GM19372 (cell line): Measurements from ENCODE around the gene RELT.

Experiments
- ATAC-seq: cut with Tn5 transposase; IDR thresholded peaks from one replicate; pipeline ENCODE4 v1.9.1; 2021; ENCODE audit warnings: mild to moderate bottlenecking, low read depth, moderate library complexity; ENCODE audit not compliant: unreplicated experiment

Gene RELT

DNA sequence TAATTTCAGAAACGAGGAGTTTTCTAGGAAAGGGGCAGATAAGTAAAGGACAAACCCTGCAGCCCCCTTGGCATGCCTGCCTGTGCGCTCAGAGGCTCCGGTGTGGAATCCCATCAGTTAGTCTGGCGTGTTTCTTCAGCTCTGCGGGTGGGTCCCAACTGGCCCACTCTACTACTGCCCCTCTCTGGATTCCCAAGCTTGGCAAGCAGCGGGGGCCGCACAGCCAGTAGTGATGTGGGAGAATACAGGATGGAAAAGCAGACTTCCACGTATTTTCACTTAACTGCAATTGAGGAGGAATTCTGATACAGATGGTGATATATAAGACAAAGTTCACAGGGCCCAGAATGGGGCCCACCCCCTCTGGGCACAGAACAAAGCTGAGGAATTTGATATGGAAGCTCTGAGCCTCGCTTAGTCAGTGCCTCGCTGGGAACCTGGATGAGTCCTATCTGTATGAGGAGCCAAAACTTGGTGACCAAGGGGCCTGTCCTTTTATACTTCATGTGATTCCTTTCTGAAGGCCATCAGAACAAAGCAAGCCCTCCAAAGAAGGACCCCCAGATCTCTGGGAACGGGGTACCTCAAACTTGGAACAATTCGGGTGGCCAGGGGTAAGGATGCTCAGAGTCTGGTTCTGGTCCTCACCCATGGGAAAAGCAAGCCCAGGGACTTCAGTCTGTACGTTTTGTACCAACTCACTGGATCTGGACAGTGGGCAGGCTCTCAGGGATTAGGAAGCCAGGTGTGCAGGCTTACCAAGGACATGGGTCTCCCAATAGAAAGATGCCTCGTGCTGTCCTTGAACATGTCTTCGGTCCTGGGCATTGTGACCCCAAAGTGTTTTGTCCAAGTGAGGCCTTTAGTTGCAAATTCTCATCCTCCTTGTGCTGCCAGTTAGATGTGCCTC lies 26.0 kb downstream of the RELT start:
- no peak for ATAC-seq

DNA sequence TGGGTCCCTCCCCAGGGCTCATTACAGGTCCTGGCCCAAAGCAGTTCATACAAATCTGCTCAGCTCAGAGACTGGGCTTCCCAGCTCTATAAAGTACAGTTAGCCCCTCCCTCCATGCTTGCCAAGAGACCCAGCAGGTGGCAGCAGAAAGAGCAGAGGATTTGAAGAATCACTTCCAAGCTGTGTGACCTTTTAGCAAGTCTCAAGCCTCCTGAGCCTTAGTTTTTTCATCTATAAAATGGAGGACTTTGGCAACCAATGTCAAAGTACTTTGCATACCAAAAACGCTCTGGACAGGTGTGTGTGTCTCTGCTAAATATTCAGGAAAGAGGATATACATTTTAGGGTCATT lies 26.6 kb downstream of the RELT start:
- ATAC-seq: no peak

DNA sequence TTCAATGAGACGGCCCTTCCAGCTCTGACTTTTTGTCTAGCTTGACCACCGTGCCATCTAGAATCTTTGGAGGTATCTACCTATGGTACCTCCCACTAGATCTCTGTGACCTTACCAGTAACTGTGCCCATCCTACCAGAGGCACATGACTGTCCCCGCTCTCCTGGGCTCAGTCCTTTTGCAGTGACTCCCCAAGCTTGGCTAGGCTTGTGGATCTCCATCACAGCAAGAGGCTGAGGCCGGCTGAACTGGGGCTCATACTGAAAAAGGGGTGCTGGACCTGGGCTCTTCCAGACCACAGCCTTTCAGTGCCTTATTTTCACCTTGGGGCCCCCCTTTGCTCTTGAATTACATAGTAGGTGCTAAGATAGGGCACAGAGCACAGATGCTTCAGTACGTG lies 27.3 kb downstream of the RELT start:
- ATAC-seq: no peak

DNA sequence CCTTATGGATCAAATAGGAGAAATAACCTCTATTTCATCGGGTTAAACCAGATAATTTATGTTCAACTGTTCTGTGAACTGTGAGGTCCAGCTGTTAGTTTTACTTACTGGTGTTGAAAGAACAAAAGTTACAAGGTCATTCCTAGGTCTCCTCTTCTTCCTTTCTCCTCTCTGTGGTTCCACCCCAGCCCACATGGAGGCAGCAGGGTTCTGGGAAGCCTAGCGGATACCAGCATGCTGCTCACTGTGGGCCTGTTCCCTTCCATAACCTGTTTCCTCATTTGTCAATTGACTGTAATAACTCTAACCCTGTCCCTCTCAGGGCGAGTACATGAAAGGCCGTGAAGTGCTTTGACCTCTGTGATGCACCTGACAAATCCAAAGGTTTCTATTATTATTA lies 27.8 kb downstream of the RELT start:
- ATAC-seq: no peak

DNA sequence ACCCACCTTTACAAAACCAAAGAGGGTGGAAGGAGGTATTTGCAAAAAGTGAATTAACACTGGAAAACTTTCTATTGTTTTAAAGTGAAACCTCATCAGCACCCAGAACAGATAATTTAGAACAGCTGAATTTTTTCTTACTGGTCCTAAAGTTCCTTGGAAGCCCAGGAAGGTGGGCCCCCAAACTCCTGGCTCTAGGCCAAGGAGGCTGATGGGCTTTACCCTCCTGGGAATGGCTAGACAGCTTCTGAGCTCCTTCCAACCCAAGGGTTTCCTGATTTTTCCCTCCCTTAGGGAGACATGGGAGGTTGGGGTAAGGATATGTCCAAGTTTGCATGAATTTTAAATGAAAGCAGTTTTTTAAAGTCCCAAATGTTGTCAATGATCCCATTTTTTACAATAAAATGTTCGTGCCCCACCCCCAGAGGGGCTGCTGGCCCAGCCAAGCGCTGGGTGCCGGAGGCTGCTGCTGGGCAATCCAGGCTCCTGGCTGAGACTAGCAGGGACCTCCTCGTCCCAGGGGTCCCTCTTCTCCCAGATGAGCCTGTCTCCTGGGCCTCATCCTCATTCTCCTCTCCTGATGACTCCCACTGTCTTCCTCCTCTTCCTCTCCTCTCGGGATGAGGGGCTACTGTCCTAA lies 28.4 kb downstream of the RELT start:
- ATAC-seq: no peak

DNA sequence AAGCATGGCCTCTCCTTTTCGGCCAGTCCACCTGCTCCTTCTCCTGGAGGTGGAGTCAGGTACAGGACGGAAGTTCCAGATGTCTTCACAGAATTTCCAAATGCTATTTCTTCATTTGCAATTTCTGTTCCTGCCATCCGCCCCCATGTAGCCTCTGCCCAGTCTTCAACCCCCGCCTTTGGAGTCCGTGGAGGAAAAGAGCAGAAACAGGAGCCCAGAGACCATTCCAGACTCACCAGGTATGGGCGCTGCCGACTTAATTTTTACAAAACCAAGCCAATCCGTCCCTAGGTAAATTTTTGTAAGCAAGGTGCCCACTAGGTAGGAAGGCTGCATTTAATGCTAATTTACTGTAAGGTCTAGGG lies 28.9 kb downstream of the RELT start:
- ATAC-seq: no peak

DNA sequence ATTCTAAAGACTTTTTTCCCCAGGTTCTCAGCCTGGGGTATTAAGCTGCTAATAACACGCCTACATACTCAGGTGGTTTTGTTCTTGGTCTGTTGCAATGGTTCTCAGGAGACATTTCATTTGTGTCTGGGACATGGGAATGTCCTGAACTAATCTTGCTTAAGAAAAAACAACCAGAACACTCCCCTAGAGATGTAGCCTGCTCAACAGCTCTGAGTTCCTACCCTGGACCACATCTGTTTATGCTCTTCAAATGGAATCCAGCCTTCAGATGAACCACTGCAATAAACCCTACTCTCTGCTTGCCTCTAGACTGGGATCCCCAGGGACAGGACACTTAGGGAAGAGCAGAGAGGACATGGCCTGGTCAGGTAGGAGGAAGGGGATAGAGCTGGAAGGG lies 29.9 kb downstream of the RELT start:
- ATAC-seq: no peak

DNA sequence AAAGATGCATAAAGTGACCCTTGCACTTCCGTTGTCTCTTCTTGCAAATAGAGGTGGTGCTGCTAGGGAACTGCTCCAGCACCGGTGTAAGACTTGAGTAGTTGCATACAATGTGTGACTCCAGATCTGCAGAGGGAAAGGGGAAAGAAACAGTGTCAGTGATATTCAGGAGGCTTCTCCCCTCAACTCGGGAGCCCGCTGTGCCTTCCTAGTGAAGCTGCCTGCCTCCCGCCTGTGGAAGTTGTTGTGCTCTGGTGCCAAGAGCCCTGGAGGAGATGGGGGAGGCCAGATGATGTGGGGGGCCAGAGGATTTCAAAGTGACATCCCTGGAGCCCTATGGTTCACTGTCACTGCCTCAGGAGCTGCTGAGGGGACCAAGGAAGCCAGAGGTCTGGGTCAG lies 30.4 kb downstream of the RELT start:
- ATAC-seq: no peak

DNA sequence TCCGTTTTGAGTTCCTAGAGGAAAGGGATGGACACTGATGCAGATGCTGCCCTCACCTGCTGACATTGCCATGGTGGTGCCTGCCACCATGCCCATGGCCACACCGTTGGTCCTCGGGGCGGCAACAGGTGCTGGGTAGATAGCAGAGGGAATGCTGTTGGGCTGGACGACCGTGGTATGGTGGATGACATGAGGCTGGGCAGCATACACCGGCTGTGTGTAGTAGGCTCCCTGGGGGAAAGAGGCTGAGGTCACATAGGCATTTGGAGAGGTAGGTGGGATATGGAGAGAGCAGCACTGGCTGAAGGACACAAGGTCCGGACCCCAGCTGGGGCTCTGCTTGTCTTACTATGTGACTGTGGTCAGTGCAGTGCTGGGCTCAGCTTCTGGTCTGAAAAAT lies 33.2 kb downstream of the RELT start:
- ATAC-seq: no peak

DNA sequence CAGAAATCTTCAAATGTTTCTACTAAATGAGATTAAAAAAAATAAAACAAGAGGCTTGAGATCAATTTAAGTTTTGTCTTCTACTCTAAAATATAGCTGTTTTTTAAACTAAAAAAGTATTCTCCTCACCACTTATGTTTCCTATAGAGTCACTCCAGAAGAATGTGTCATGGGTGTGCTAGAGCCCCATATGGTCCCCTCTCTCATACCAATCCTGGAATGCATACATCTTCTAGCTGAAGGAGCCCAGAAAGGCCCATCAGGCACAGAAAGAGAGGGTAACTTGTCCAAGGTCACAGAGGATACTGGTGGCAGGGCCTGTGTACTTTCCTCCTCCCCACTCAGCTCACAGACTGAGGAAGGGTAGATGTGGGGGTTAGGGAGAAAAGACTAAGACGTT lies 34.4 kb downstream of the RELT start:
- ATAC-seq: no peak

DNA sequence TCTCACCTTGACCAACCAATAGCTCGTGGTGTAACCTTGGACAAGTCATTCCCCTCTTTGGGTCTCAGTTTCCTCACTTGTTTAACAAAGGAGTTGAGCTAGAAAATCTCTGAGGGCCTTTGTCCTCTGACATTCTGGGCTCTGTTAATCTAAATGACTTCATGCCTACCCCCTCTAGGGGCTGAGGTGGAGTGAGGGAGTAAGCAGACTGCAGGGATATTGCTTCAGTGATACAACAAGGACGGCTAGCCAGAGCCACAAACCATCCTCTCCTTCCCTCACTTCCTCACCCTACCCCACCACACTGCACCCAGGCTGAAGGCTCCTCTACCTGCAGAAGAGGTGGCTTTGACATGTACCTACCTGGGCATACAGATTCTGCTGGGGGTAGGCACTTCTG lies 34.8 kb downstream of the RELT start:
- no peak for ATAC-seq

DNA sequence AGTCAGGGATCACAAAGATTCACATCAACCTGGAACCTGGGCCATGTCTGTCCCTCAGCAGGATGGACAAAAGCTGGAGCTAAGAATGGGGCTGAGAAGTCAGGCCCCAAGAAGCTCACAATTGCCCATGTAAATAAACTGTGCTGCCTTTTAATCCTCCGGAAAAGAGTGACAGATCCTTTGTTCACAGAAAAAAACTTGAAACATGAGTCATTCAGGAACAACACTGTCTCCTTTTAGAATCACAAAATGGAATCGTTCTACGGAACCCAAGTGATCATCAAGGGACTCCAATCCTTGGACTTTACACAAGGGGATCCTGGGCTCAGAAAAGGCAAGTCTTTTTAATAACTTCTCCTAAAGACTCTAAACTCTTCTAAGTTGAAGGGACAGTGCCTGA lies 36.1 kb downstream of the RELT start:
- no peak for ATAC-seq

DNA sequence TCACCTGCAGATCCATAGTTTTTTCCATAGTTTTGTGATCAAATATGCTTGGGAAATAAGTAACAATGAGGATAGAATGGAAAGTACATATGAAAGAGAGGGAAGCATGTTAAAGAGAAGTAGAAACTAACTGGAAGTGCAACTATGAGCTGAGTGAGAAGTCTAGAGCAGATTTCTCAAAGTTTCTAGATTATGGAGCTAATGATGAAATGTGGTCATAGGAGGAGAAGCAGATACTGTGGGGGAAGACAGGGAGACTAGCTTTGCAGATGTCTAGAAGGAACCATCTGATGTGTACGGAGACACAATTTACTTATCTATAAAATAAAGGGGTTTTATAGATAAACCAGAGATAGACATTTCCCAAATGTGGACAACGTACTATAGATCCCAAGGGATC lies 37.1 kb downstream of the RELT start:
- no peak for ATAC-seq

DNA sequence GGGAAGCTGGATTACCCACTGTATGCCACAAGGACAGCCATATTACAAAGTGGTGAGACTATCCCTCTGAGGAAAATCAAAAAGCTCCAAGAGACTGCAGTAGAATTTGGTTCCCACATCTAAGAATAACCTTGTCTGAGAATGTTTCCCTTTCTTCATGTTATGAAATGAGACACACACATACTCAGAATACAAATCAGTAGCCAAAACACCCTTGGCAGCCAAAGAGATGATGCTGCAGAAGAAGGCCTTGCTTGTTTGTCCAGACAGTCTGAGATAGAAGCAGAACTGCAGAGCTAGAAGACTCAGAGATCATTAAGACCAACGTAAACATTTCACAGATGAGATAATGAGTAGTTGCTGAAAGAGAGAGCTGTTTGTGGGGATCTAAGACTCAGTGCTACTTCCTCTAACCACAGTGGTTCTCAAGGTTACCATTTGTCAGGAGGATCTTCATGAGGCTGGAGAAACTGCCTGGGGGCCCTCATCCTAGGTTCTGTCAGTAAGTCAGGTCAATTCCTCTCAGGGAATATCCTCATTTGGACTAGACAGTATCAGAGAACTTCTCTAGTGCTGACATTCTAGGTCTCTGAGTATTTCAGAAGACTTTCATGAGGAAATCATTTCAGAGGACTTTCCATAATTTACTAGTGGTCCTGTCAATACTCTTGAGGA lies 38.9 kb downstream of the RELT start:
- no peak for ATAC-seq

DNA sequence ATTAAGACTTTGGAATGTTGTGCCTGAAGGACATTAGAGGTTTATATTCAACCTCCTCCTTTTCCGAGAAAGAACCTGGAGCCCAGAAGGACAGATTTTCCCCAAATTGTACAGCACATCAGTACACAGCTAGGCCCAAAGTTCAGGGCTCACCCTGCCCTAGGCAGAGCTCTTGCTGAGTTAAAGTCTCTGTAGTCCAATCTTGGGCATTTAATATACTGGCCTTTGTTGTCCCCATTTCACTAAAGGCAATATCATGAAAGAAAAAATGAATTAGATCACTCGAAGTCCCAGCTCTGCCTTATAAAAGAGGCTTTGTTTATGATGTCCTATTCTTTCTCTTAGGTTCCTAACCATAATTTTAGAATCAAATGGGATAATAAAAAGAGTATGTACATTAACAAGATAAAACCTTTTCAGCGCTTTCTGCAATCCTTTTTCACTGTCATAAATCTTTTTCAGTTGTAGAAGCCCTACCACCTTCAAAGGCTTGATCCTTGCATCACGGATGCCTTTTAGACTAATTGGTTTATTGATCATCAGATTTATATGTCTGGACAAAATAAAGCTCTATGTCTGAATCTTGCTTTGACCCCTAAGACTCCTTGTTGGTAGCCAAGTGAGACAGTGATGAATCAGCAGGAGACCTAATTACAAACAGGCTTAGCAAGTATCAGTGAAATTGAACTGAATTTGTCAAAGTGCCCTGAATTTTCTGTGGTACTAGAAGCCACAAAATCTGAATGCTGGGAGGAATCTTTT lies 39.8 kb downstream of the RELT start:
- no peak for ATAC-seq

DNA sequence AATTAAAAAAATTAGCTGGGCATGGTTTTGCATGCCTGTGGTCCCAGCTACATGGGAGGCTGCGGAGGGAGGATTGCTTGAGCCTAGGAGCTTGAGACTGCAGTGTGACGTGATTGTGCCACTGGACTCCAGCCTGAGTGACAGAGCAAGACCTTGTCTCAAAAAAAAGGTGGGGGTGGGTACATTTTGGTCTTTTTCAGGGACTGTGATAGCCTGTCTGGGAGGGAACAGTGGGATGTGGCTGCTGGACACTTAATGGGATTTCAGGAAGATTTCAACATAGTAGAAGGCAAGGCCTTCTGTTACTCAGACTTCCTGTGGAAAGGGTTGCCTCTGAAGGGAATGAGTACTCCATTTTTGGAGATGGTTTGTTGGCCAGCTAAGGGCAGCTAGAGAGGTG lies 40.6 kb downstream of the RELT start:
- no peak for ATAC-seq

DNA sequence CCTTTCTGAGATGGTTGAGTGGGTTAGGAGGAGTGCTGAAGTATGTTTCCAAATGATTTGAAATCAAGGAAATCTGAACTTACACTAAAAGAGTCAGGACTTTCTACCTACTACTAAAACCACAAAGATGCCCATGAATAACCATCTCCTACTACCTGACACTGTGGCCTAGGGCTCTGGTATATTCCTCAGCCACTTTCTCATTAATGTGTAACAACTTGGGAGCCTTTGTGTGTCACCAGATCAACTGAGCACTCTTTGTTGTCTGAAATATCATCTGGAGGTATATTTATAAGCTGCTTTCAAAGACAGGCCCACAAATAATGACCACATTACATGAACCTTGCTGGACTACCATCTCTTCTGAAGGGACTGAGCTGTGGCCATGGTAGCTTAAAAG lies 43.9 kb downstream of the RELT start:
- ATAC-seq: no peak

DNA sequence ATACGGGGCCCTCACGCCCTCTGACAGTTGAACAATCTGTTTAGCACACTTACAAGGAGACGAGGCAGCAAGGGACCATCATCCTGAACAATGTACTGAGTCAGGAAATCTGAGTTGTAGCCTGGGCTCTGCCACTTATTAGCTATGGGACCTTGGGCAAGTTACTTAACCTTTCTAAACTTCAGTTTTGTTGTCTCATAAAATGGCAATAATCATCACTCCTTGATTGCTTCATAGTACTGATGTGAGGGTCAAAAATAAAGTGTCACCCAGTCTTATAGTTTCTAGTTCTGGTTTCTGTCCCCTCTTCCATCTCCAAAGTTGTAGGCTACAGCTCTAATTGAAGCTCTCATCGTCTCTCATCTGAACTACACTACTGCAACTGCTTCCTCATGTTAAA lies 46.7 kb downstream of the RELT start:
- no peak for ATAC-seq

DNA sequence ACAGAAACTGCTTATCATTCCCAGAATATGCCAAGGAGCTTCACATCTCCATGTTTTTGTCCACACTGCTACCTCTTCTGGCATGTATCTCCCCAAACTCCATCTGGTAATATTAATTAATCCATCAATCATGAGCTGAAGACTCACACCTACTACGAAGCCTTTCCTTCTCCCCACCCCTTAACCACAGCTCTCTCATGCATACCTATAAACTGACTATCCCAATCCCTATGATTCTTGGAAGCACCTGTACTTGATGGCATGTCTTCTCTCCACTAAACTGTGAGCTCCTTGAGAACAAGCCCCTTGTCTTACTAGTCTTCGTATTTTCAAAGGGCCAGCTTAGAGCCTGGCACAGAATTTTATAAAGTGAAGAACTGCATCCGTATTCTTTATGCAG lies 47.3 kb downstream of the RELT start:
- no peak for ATAC-seq

DNA sequence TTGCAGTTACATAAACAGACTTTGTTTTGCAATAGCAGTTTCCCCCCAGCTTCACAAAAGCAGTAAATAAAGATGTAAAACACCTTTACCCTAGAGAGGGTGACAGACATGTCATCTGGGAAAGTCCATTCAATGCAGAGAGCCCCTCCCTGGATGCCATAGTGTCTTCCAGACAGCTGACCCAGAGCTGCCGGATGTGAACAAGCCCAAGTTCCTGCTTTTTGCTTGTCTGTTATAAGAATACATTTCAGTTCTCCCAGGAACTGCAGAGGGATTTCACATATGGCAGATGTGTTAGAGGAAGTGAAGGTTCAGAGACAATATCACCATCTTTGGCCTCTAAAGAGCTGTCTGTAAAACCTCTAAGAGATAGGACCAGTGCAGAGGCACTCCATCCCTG lies 48.9 kb downstream of the RELT start:
- ATAC-seq: no peak

DNA sequence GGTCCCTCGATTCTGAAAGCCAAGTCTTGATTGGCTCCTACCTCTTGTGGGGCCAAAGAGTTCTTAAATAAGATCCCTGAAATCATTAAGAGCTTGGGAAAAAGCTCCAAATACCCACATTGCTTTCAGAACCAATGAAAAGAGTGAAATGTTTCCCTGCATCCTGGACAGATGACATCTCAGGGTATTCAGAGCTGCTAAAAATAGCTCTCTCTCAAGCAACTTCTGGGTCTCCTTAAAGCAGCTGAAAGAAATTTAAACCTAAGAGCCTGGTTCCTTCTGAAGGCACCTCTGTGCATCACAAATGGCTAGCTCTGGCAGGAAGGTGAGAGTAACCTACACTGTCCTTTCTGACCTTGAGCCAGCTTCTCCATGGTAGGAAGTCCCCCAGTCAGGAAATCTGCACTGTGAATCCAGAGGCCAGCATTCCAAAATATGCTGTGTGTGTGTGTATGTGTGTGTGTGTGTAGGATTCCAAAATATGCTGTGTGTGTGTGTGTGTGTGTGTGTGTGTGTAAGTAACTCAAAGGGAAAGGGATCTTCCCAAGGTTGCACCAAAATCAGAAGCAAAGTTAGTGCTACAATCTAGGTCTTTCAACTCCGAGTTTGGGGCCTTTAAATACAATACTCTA lies 50.1 kb downstream of the RELT start:
- ATAC-seq: no peak
